Trophoblast cell (in vitro differentiated cells and primary cell): Measurements from ENCODE around the gene UBE2E2.

Experiments used
- DNase-seq, 2 donors: peaks; one replicate each; pipeline ENCODE4 v3.0.0-alpha.2; 2016
- H2AFZ ChIP-seq: 2 replicates; pipeline ENCODE4 v1.6.1; 2013; ENCODE audit warnings: low read length, moderate library complexity, mild to moderate bottlenecking; ENCODE audit not compliant: insufficient read depth, poor library complexity
- H2AK5ac ChIP-seq: 2 replicates; pipeline ENCODE4 v1.6.1; 2013; ENCODE audit warnings: mild to moderate bottlenecking, low read length
- H2BK120ac ChIP-seq: 2 replicates; pipeline ENCODE4 v1.6.1; 2013; ENCODE audit warnings: low read length, mild to moderate bottlenecking, moderate library complexity; ENCODE audit not compliant: insufficient read depth, poor library complexity
- H2BK12ac ChIP-seq: 2 replicates; pipeline ENCODE4 v1.6.1; 2013; ENCODE audit warnings: mild to moderate bottlenecking, low read length, moderate library complexity
- H2BK5ac ChIP-seq: 2 replicates; pipeline ENCODE4 v1.6.1; 2013; ENCODE audit warnings: low read length, low read depth, moderate library complexity, mild to moderate bottlenecking; ENCODE audit not compliant: poor library complexity
- H3K14ac ChIP-seq: 2 replicates; pipeline ENCODE4 v1.6.1; 2013; ENCODE audit warnings: mild to moderate bottlenecking, low read length
- H3K18ac ChIP-seq: 2 replicates; pipeline ENCODE4 v1.6.1; 2013; ENCODE audit warnings: mild to moderate bottlenecking, low read length
- H3K23ac ChIP-seq: 2 replicates; pipeline ENCODE4 v1.6.1; 2013; ENCODE audit warnings: low read length
- H3K27ac ChIP-seq: 2 replicates; pipeline ENCODE4 v1.5.1; 2013; ENCODE audit warnings: low read depth, mild to moderate bottlenecking, inconsistent platforms, low read length, moderate library complexity
- H3K27me3 ChIP-seq: 2 replicates; pipeline ENCODE4 v1.6.1; 2013; ENCODE audit warnings: inconsistent platforms, mild to moderate bottlenecking, low read length, moderate library complexity; ENCODE audit not compliant: insufficient read depth
- H3K36me3 ChIP-seq, 2 experiments: 1 replicate in 1 of 2; 2 replicates in 1 of 2; pipeline ENCODE4 v1.6.1; 2013; ENCODE audit warnings: low read length in 2 of 2, mild to moderate bottlenecking in 2 of 2, moderate library complexity in 1 of 2; ENCODE audit not compliant: insufficient read depth in 2 of 2, control insufficient read depth in 1 of 2
- H3K4ac ChIP-seq: 2 replicates; pipeline ENCODE4 v1.6.1; 2013; ENCODE audit warnings: low read depth, mild to moderate bottlenecking, low read length, moderate library complexity
- H3K4me1 ChIP-seq, 2 experiments: 1 replicate in 1 of 2; 2 replicates in 1 of 2; pipeline ENCODE4 v1.6.1; 2013; ENCODE audit warnings: low read length in 2 of 2, mild to moderate bottlenecking in 2 of 2, moderate library complexity in 1 of 2; ENCODE audit not compliant: insufficient read depth in 2 of 2, control insufficient read depth in 1 of 2
- H3K4me2 ChIP-seq: 2 replicates; pipeline ENCODE4 v1.6.1; 2013; ENCODE audit warnings: inconsistent platforms, mild to moderate bottlenecking, low read length, moderate library complexity
- H3K4me3 ChIP-seq: 2 replicates; pipeline ENCODE4 v1.5.1; 2013; ENCODE audit warnings: mild to moderate bottlenecking, low read depth, low read length, inconsistent platforms
- H3K79me1 ChIP-seq: one replicate; pipeline ENCODE4 v1.6.1; 2013; ENCODE audit warnings: low read length
- H3K79me2 ChIP-seq: 2 replicates; pipeline ENCODE4 v1.6.1; 2013; ENCODE audit warnings: low read length, mild to moderate bottlenecking; ENCODE audit not compliant: control insufficient read depth, insufficient read depth, poor library complexity
- H3K9ac ChIP-seq: 2 replicates; pipeline ENCODE4 v1.6.1; 2013; ENCODE audit warnings: mild to moderate bottlenecking, low read length
- H3K9me3 ChIP-seq: 2 replicates; pipeline ENCODE4 v1.6.1; 2013; ENCODE audit warnings: low read depth, mild to moderate bottlenecking, control low read depth, inconsistent platforms, low read length; ENCODE audit not compliant: insufficient read depth
- H4K12ac ChIP-seq: 2 replicates; pipeline ENCODE4 v1.6.1; 2013; ENCODE audit warnings: low read depth, mild to moderate bottlenecking, low read length, moderate library complexity
- H4K8ac ChIP-seq: 2 replicates; pipeline ENCODE4 v1.6.1; 2013; ENCODE audit warnings: low read depth, mild to moderate bottlenecking, low read length, moderate library complexity
- H4K91ac ChIP-seq: one replicate; pipeline ENCODE4 v1.6.1; 2013; ENCODE audit warnings: low read depth, mild to moderate bottlenecking, low read length, moderate library complexity
- WGBS: extraction: QIAGEN DNeasy Blood & Tissue Kit; methylation state at CpG from one replicate; pipeline ENCODE4 v1.1.7; 2013; ENCODE audit warnings: missing lambda C conversion rate; ENCODE audit not compliant: insufficient read length, insufficient coverage; ENCODE audit errors: extremely low coverage; 5-methylcytosine and 5-hydroxymethylcytosine counted together

The UBE2E2 gene

GRCh38 chr3:23549148-23549910 lies 346.2 kb downstream of the UBE2E2 start:
- no peaks in the 10 kb centered on the region for H3K36me3 ChIP-seq
- no peak overlapping the region for H2BK12ac ChIP-seq
- no peaks in the 10 kb centered on the region for H3K4me1 ChIP-seq
- H3K79me1 ChIP-seq, result no peaks in the 10 kb centered on the region
- no peak overlapping the region for H3K18ac ChIP-seq
- H2BK120ac ChIP-seq, result no peak overlapping the region
- H3K27me3 ChIP-seq, result no peaks in the 10 kb centered on the region
- H2AFZ ChIP-seq, result no peak overlapping the region
- H3K4me3 ChIP-seq, result no peak overlapping the region
- H3K4me2 ChIP-seq, result no peak overlapping the region
- H4K91ac ChIP-seq, result no peak overlapping the region
- no peak overlapping the region for H3K4ac ChIP-seq
- H3K27ac ChIP-seq, result no peak overlapping the region
- no peak overlapping the region for H4K12ac ChIP-seq
- no peak overlapping the region for H3K23ac ChIP-seq
- H3K9me3 ChIP-seq, result no peaks in the 10 kb centered on the region
- H2AK5ac ChIP-seq, result no peak overlapping the region
- no CpG with 5 or more reads among the region's 8 CpGs for WGBS
- no peak overlapping the region for H3K14ac ChIP-seq
- H4K8ac ChIP-seq, result no peak overlapping the region
- H2BK5ac ChIP-seq, result no peak overlapping the region
- H3K9ac ChIP-seq, result no peak overlapping the region
- H3K79me2 ChIP-seq, result no peaks in the 10 kb centered on the region
- peak in 1 of 2 donors; percentile 61 for DNase-seq

GRCh38 chr3:23550402-23550801 lies 347.3 kb downstream of the UBE2E2 start:
- no peak overlapping the region for H2BK5ac ChIP-seq
- no peaks in the 10 kb centered on the region for H3K79me1 ChIP-seq
- no peak overlapping the region for H4K12ac ChIP-seq
- no peak overlapping the region for H3K4me2 ChIP-seq
- H3K79me2 ChIP-seq, result no peaks in the 10 kb centered on the region
- no peaks in the 10 kb centered on the region for H3K27me3 ChIP-seq
- H2AFZ ChIP-seq, result no peak overlapping the region
- H2AK5ac ChIP-seq, result no peak overlapping the region
- no peak overlapping the region for H4K91ac ChIP-seq
- no peaks in the 10 kb centered on the region for H3K4me1 ChIP-seq
- H3K14ac ChIP-seq, result no peak overlapping the region
- no peak overlapping the region for H3K9ac ChIP-seq
- no peak overlapping the region for H3K4ac ChIP-seq
- no peak overlapping the region for H3K18ac ChIP-seq
- H3K27ac ChIP-seq, result no peak overlapping the region
- DNase-seq, result no peak
- H3K9me3 ChIP-seq, result no peaks in the 10 kb centered on the region
- H2BK12ac ChIP-seq, result no peak overlapping the region
- H2BK120ac ChIP-seq, result no peak overlapping the region
- no peaks in the 10 kb centered on the region for H3K36me3 ChIP-seq
- WGBS, result no CpG with 5 or more reads among the region's 1 CpG
- H3K4me3 ChIP-seq, result no peak overlapping the region
- no peak overlapping the region for H4K8ac ChIP-seq
- no peak overlapping the region for H3K23ac ChIP-seq

GRCh38 chr3:23552506-23552905 lies 349.4 kb downstream of the UBE2E2 start:
- Histone ChIP-seq H3K4ac (no peak overlapping the region), H3K14ac (no peak overlapping the region), H4K8ac (no peak overlapping the region), H3K79me1 (no peaks in the 10 kb centered on the region), H2BK120ac (no peak overlapping the region), H3K36me3 (no peaks in the 10 kb centered on the region), H3K27me3 (no peaks in the 10 kb centered on the region), H3K4me3 (no peak overlapping the region), H4K91ac (no peak overlapping the region), H4K12ac (no peak overlapping the region), H2AK5ac (no peak overlapping the region), H3K4me1 (no peaks in the 10 kb centered on the region), H3K18ac (no peak overlapping the region), H2BK5ac (no peak overlapping the region), H3K9me3 (peaks cover 2% of the 10 kb centered on the region), H3K4me2 (no peak overlapping the region), H2BK12ac (no peak overlapping the region), H2AFZ (no peak overlapping the region), H3K79me2 (no peaks in the 10 kb centered on the region), H3K9ac (no peak overlapping the region), H3K23ac (no peak overlapping the region), H3K27ac (no peak overlapping the region)
- DNase-seq, result no peak
- no CpG with 5 or more reads among the region's 1 CpG for WGBS

- Histone ChIP-seq H3K23ac (no peak overlapping the region), H3K4me1 (no peaks in the 10 kb centered on the region), H3K9me3 (peaks cover 2% of the 10 kb centered on the region), H3K79me1 (no peaks in the 10 kb centered on the region), H2BK120ac (no peak overlapping the region), H3K4me2 (no peak overlapping the region), H3K18ac (no peak overlapping the region), H2BK5ac (no peak overlapping the region), H3K4ac (no peak overlapping the region), H3K4me3 (no peak overlapping the region), H3K27ac (no peak overlapping the region), H2AFZ (no peak overlapping the region), H4K8ac (no peak overlapping the region), H3K36me3 (no peaks in the 10 kb centered on the region), H3K14ac (no peak overlapping the region), H3K79me2 (no peaks in the 10 kb centered on the region), H3K9ac (no peak overlapping the region), H2BK12ac (no peak overlapping the region), H2AK5ac (no peak overlapping the region), H4K91ac (no peak overlapping the region), H3K27me3 (no peaks in the 10 kb centered on the region), H4K12ac (no peak overlapping the region)
- DNase-seq, result no peak
- no CpG with 5 or more reads among the region's 3 CpGs for WGBS
These were observed 350.2 kb downstream of the UBE2E2 start for GRCh38 chr3:23553353-23553752.
